Measurements from ENCODE around the gene SGCD.

SGCD gene

GRCh38 chr5:156529892-156530291 lies 202.9 kb downstream of the SGCD start:
- no peaks in the 10 kb centered on the region for H3K27me3 ChIP-seq (ENCODE audit: insufficient read depth, low read length, poor library complexity, severe bottlenecking)
- H3K4me2 ChIP-seq (ENCODE audit: low read depth, low read length, poor library complexity, severe bottlenecking) = no peak overlapping the region
- no peaks in the 10 kb centered on the region for H3K36me3 ChIP-seq (ENCODE audit: insufficient read depth, low read length)
- H3K9ac ChIP-seq (ENCODE audit: low read depth, low read length, poor library complexity, severe bottlenecking) = no peak overlapping the region
- H3K9me3 ChIP-seq (ENCODE audit: insufficient read depth, low read depth, low read length) = no peaks in the 10 kb centered on the region
- TF ChIP-seq CTCF (conservative IDR thresholded peaks at IDR 0.05; ENCODE audit: low read length) (no peak), EZH2phosphoT487 (IDR thresholded peaks at IDR 0.05; ENCODE audit: borderline replicate concordance) (no peak)
- no peaks in the 10 kb centered on the region for H3K9me2 ChIP-seq (replicated peaks; ENCODE audit: low read depth, low read length)
- no peaks in the 10 kb centered on the region for H3K4me1 ChIP-seq (ENCODE audit: insufficient read depth, low read length, poor library complexity, severe bottlenecking)
- H3F3A ChIP-seq (ENCODE audit: low read depth) = no peaks in the 10 kb centered on the region
- no peak overlapping the region for H3K4me3 ChIP-seq (ENCODE audit: low read length, poor library complexity, severe bottlenecking)
- H3K79me2 ChIP-seq (ENCODE audit: insufficient read depth, low read length) = no peaks in the 10 kb centered on the region
- H4K20me1 ChIP-seq (ENCODE audit: insufficient read depth, low read length, poor library complexity, severe bottlenecking) = no peaks in the 10 kb centered on the region
- H2AFZ ChIP-seq (ENCODE audit: low read length) = no peak overlapping the region

GRCh38 chr5:156531199-156531598 lies 204.2 kb downstream of the SGCD start:
- no peaks in the 10 kb centered on the region for H3K9me2 ChIP-seq (replicated peaks; ENCODE audit: low read depth, low read length)
- H3K4me1 ChIP-seq (ENCODE audit: insufficient read depth, low read length, poor library complexity, severe bottlenecking) = no peaks in the 10 kb centered on the region
- H3K36me3 ChIP-seq (ENCODE audit: insufficient read depth, low read length) = no peaks in the 10 kb centered on the region
- H4K20me1 ChIP-seq (ENCODE audit: insufficient read depth, low read length, poor library complexity, severe bottlenecking) = no peaks in the 10 kb centered on the region
- TF ChIP-seq CTCF (conservative IDR thresholded peaks at IDR 0.05; ENCODE audit: low read length) (no peak), EZH2phosphoT487 (IDR thresholded peaks at IDR 0.05; ENCODE audit: borderline replicate concordance) (no peak)
- no peaks in the 10 kb centered on the region for H3F3A ChIP-seq (ENCODE audit: low read depth)
- H3K27me3 ChIP-seq (ENCODE audit: insufficient read depth, low read length, poor library complexity, severe bottlenecking) = no peaks in the 10 kb centered on the region
- no peak overlapping the region for H3K4me2 ChIP-seq (ENCODE audit: low read depth, low read length, poor library complexity, severe bottlenecking)
- no peaks in the 10 kb centered on the region for H3K9me3 ChIP-seq (ENCODE audit: insufficient read depth, low read depth, low read length)
- H3K79me2 ChIP-seq (ENCODE audit: insufficient read depth, low read length) = no peaks in the 10 kb centered on the region
- H3K4me3 ChIP-seq (ENCODE audit: low read length, poor library complexity, severe bottlenecking) = no peak overlapping the region
- H3K9ac ChIP-seq (ENCODE audit: low read depth, low read length, poor library complexity, severe bottlenecking) = no peak overlapping the region
- H2AFZ ChIP-seq (ENCODE audit: low read length) = no peak overlapping the region

- H3K36me3 ChIP-seq (ENCODE audit: insufficient read depth, low read length) = no peaks in the 10 kb centered on the region
- no peaks in the 10 kb centered on the region for H3K4me1 ChIP-seq (ENCODE audit: insufficient read depth, low read length, poor library complexity, severe bottlenecking)
- no peaks in the 10 kb centered on the region for H3K9me2 ChIP-seq (replicated peaks; ENCODE audit: low read depth, low read length)
- H2AFZ ChIP-seq (ENCODE audit: low read length) = no peak overlapping the region
- no peak overlapping the region for H3K4me3 ChIP-seq (ENCODE audit: low read length, poor library complexity, severe bottlenecking)
- no peaks in the 10 kb centered on the region for H3K27me3 ChIP-seq (ENCODE audit: insufficient read depth, low read length, poor library complexity, severe bottlenecking)
- no peaks in the 10 kb centered on the region for H3K79me2 ChIP-seq (ENCODE audit: insufficient read depth, low read length)
- H3K4me2 ChIP-seq (ENCODE audit: low read depth, low read length, poor library complexity, severe bottlenecking) = no peak overlapping the region
- TF ChIP-seq CTCF (conservative IDR thresholded peaks at IDR 0.05; ENCODE audit: low read length) = no peak
- no peak for TF ChIP-seq EZH2phosphoT487 (IDR thresholded peaks at IDR 0.05; ENCODE audit: borderline replicate concordance)
- no peaks in the 10 kb centered on the region for H3K9me3 ChIP-seq (ENCODE audit: insufficient read depth, low read depth, low read length)
- H3F3A ChIP-seq (ENCODE audit: low read depth) = no peaks in the 10 kb centered on the region
- no peaks in the 10 kb centered on the region for H4K20me1 ChIP-seq (ENCODE audit: insufficient read depth, low read length, poor library complexity, severe bottlenecking)
- no peak overlapping the region for H3K9ac ChIP-seq (ENCODE audit: low read depth, low read length, poor library complexity, severe bottlenecking)
These were observed 206.0 kb downstream of the SGCD start for GRCh38 chr5:156532921-156533320.

Measured in Loucy (cell line).